ENCODE results near the gene CCDC91.

The CCDC91 gene

DNA sequence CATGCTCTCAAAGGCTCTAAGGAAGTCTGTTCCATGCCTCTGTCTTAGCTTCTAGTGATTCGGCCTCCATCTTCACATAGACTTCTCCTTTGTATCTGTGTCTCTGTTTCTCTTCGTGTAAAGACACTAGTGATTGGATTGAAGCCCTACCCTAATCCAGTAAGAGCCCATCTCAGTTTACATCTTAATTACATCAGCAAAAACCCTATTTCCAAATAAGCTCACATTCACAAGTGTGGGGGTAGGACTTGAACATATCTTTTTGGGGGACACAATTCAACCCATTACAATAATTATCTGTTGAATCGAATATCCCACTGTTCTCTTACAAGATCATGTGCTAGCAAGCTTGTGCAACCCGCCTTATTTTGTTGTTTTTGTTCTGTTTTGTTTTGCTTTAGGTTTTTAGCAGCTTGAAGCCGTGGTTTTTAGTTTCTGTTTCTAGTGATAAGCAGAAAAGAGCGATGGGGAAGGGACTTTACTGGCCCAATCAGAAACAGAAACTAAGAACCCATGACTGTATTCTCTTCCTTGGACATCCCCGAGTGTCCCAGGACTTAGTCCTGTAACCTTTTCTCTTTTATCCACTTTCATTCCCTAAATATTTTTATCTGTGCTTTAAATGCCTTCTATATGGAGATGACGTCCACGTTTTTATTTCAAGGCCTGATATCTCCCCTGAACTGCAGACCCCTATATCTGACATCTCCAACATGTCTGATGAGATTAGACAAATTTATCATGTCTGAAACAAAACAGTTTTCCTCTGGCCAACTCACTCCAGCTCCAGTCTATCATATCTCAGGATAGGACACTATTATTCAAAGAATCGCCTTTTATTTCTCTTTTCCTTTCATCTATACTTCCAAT, 353.0 kb downstream of the CCDC91 start:
- DNase-seq (ENCODE audit: low spot score), result no peak
- no peak overlapping the region for H3K27ac ChIP-seq
- no peak for TF ChIP-seq CTCF (IDR thresholded peaks at IDR 0.05)
- no peak overlapping the region for H3K4me3 ChIP-seq

- no peak for TF ChIP-seq CTCF (IDR thresholded peaks at IDR 0.05)
- Histone ChIP-seq H3K27ac (no peak overlapping the region), H3K4me3 (no peak overlapping the region)
- DNase-seq (ENCODE audit: low spot score), result no peak
Observed at GRCh38 chr12:28550757-28551704, 360.8 kb downstream of the CCDC91 start.

- Histone ChIP-seq H3K27ac (no peak overlapping the region), H3K4me3 (no peak overlapping the region)
- DNase-seq (ENCODE audit: low spot score), result no peak
- no peak for TF ChIP-seq CTCF (IDR thresholded peaks at IDR 0.05)
Observed at GRCh38 chr12:28552251-28552970, 362.2 kb downstream of the CCDC91 start.

DNA sequence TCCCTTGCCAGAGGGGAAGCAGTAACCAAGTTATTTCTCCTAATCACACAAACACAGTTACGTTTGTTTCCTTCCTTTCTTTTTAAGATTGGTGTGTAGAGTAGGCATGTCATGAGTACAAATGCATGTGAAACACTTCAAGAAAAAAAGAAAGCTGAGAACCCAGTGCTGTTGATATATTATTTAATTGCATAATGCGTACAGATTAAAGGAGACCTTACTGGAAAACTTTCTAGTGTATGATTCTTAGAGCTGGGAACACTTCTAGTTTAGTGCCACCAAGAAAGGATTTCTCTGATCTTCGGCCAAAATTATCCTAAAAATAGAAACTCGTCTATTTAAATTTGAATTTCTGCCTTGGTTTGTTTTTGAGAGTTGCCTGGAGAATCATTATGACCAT, 365.5 kb downstream of the CCDC91 start:
- Histone ChIP-seq H3K27ac (no peak overlapping the region), H3K4me3 (no peak overlapping the region)
- DNase-seq (ENCODE audit: low spot score), result no peak
- TF ChIP-seq CTCF (IDR thresholded peaks at IDR 0.05), result no peak

DNA sequence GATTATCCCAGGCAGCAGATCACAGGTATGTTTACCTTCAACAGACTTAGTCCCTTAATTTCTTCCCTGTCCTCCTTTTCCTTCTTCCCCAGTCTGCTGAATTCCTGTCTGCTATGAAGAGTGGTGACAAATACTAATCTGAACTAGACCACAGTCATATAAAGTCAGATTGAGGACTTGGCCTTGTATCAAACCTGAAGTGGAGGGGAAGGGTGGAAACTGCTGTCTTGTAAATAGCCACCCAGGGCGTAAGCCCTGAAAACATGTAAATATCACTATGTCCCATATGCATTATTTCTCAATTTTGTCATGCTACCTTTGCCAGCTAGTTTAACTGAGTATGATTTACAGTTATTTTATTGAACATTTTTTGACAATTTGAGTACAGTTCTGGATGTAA, 368.0 kb downstream of the CCDC91 start:
- no peak for TF ChIP-seq CTCF (IDR thresholded peaks at IDR 0.05)
- Histone ChIP-seq H3K4me3 (no peak overlapping the region), H3K27ac (no peak overlapping the region)
- DNase-seq (ENCODE audit: low spot score), result no peak

GRCh38 chr12:28563286-28563685, 373.0 kb downstream of the CCDC91 start:
- DNase-seq (ENCODE audit: low spot score), result no peak
- TF ChIP-seq CTCF (IDR thresholded peaks at IDR 0.05), result no peak
- H3K4me3 ChIP-seq, result no peak overlapping the region
- H3K27ac ChIP-seq, result peak overlapping the region in 1 of 2 donors; percentile 62

All from coronary artery (tissue), 2 donors.